K562 (cell line): ENCODE measurements around the gene GORASP1. TPM values are rescaled to one million over a fixed set of nuclear protein-coding genes. Genes with fewer than 3 reads are reported as not detected.

ENCODE experiments used
- BCOR ChIP-seq: fragments of 450-650 bp; IDR thresholded peaks from 2 replicates; pipeline ENCODE4 v1.6.1; 2016
- BHLHE40 ChIP-seq: IDR thresholded peaks from 2 replicates; pipeline ENCODE4 v1.6.1; 2011; ENCODE audit warnings: low read length, improper control_type of control experiment
- CBFA2T2 ChIP-seq: fragments of 450-650 bp; conservative IDR thresholded peaks from 2 replicates; pipeline ENCODE4 v1.6.1; 2017; ENCODE audit warnings: mild to moderate bottlenecking
- EZH2 ChIP-seq: IDR thresholded peaks from 2 replicates; pipeline ENCODE4 v1.6.1; 2012; ENCODE audit warnings: low read depth, mild to moderate bottlenecking, inconsistent platforms, low read length, borderline replicate concordance
- PRPF4 ChIP-seq: fragments of 200-400 bp; formaldehyde crosslinking; IDR thresholded peaks from one replicate; pipeline ENCODE4 v1.6.1; 2017; ENCODE audit warnings: low read length, low read depth, mild to moderate bottlenecking; ENCODE audit not compliant: insufficient read depth, poor library complexity, severe bottlenecking
- RAD21 ChIP-seq, 2 experiments: fragments of 250-450 bp in 1 of 2; fragments of 450-650 bp in 1 of 2; sonication (Bioruptor Pico) in 1 of 2; formaldehyde crosslinking in 1 of 2; IDR thresholded peaks in 1 of 2; conservative IDR thresholded peaks in 1 of 2; 2 replicates each; pipeline versions ENCODE4 v1.4.0 to v1.8.0; 2020 to 2022; ENCODE audit warnings: mild to moderate bottlenecking in 2 of 2, moderate library complexity in 1 of 2
- RAD51 ChIP-seq: fragments of 450-650 bp; IDR thresholded peaks from 2 replicates; pipeline ENCODE4 v1.7.1; 2016; ENCODE audit warnings: low read depth, mild to moderate bottlenecking, borderline replicate concordance
- SLC30A9 ChIP-seq: fragments of 250-450 bp; sonication (Bioruptor Pico); IDR thresholded peaks from 2 replicates; pipeline ENCODE4 v1.8.0; 2022; ENCODE audit warnings: mild to moderate bottlenecking, moderate library complexity
- SP2 ChIP-seq: IDR thresholded peaks from 2 replicates; pipeline ENCODE4 v1.6.1; 2011; ENCODE audit warnings: mild to moderate bottlenecking, low read depth, low read length, moderate library complexity; ENCODE audit not compliant: poor library complexity, severe bottlenecking; ENCODE audit errors: extremely low read depth
- TOE1 ChIP-seq, 2 experiments: fragments of 450-650 bp in 1 of 2; sonication (generic) in 1 of 2; formaldehyde crosslinking in 1 of 2; IDR thresholded peaks; 2 replicates each; pipeline versions ENCODE4 v1.7.1 to v1.8.0; 2016 to 2022; ENCODE audit warnings: borderline replicate concordance in 2 of 2, mild to moderate bottlenecking in 2 of 2, antibody characterized with exemption in 1 of 2, inconsistent platforms in 1 of 2, low read depth in 1 of 2, missing genetic modification reagents in 1 of 2, moderate library complexity in 1 of 2
- XRCC3 ChIP-seq: fragments of 450-650 bp; IDR thresholded peaks from 2 replicates; pipeline ENCODE4 v1.6.1; 2017; ENCODE audit warnings: mild to moderate bottlenecking, moderate library complexity
- ZNF444 ChIP-seq: fragments of 250-450 bp; sonication (Bioruptor Pico); IDR thresholded peaks from 2 replicates; pipeline ENCODE4 v1.4.0; 2020; ENCODE audit warnings: mild to moderate bottlenecking, moderate library complexity
- ZNF561 ChIP-seq: fragments of 450-650 bp; formaldehyde crosslinking; conservative IDR thresholded peaks from 2 replicates; pipeline ENCODE4 v1.4.0; 2020; ENCODE audit warnings: mild to moderate bottlenecking, moderate library complexity
- polyA plus RNA-seq, 8 experiments: library from polyadenylated mRNA; depleted of rRNA in 4 of 8; stranded (reverse) in 5 of 8; unstranded in 3 of 8; fragments of >200 nt; fragmentation: Nextera tagmentation in 2 of 8; fragmentation: Illumina TruSeq in 1 of 8; extraction: Ambion mirVana in 2 of 8; extraction: Trizol in 1 of 8; gene quantifications; 2 replicates each; pipeline versions ENCODE4 v1.2.1 to v1.2.3, GENCODE V29; 2011 to 2014; ENCODE audit warnings: inconsistent platforms in 1 of 8, missing spikeins in 1 of 8
- total RNA-seq, 7 experiments: library from RNA; depleted of rRNA in 6 of 7; stranded (reverse); fragments of >200 nt in 6 of 7; fragmentation: Illumina TruSeq in 2 of 7; extraction: Trizol in 2 of 7; gene quantifications; 2 replicates each; pipeline versions ENCODE4 v1.2.1 to v1.2.3, GENCODE V29; 2011 to 2021; ENCODE audit warnings: low replicate concordance in 1 of 7
- TF ChIP-seq, protein P1 (sequence below): fragments of 450-650 bp; IDR thresholded peaks from 2 replicates; pipeline ENCODE4 v1.6.1; 2017; ENCODE audit warnings: antibody characterized with exemption, mild to moderate bottlenecking
- TF ChIP-seq, protein P2 (sequence below): IDR thresholded peaks from 2 replicates; pipeline ENCODE4 v1.6.1; 2011; ENCODE audit warnings: borderline replicate concordance, low read depth, mild to moderate bottlenecking, moderate library complexity, low read length; ENCODE audit not compliant: insufficient read depth, poor library complexity, severe bottlenecking
- TF ChIP-seq, protein P3 (sequence below): fragments of 450-650 bp; IDR thresholded peaks from 2 replicates; pipeline ENCODE4 v1.6.1; 2017; ENCODE audit warnings: antibody characterized with exemption

The GORASP1 gene
- total and polyA plus RNA-seq, 9 of the 15 experiments (the other 6 are each of a cell fraction or from before 2014, with no cell fraction given), result 8.4 to 87.9 (median 67.6) TPM

DNA sequence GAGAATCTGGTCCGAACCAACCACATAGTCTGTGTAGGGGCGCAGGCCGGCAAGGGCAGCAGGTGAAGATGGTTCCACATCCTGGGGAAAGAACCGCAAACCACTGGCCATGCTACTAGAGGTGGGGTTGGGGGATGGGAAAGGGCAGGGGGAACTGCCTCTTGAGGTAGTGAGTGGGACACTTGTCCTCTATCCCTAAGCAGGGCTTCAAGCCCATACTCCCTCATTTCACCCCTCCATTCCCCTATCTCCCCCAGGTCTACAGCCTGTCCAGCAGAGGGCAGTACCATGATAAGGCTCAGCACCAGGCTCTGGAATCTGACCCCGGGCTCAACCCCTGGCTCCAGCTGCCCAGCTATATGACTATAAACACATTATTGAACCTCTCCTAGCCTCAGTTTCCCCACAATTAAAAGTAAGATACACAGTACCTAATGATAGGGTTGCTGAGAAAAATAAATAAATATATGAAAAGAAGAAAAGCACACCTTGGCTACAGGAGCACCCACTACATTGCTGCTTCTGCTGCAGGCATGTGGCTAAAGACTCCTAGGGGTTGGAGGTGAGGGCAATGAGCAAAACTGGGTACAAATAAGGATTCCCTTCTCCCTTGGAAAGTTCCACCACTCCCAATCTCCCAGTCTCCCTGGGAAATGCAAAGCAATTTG lies 6.3 kb downstream of the GORASP1 start (continued):
- TF ChIP-seq, protein P1, sequence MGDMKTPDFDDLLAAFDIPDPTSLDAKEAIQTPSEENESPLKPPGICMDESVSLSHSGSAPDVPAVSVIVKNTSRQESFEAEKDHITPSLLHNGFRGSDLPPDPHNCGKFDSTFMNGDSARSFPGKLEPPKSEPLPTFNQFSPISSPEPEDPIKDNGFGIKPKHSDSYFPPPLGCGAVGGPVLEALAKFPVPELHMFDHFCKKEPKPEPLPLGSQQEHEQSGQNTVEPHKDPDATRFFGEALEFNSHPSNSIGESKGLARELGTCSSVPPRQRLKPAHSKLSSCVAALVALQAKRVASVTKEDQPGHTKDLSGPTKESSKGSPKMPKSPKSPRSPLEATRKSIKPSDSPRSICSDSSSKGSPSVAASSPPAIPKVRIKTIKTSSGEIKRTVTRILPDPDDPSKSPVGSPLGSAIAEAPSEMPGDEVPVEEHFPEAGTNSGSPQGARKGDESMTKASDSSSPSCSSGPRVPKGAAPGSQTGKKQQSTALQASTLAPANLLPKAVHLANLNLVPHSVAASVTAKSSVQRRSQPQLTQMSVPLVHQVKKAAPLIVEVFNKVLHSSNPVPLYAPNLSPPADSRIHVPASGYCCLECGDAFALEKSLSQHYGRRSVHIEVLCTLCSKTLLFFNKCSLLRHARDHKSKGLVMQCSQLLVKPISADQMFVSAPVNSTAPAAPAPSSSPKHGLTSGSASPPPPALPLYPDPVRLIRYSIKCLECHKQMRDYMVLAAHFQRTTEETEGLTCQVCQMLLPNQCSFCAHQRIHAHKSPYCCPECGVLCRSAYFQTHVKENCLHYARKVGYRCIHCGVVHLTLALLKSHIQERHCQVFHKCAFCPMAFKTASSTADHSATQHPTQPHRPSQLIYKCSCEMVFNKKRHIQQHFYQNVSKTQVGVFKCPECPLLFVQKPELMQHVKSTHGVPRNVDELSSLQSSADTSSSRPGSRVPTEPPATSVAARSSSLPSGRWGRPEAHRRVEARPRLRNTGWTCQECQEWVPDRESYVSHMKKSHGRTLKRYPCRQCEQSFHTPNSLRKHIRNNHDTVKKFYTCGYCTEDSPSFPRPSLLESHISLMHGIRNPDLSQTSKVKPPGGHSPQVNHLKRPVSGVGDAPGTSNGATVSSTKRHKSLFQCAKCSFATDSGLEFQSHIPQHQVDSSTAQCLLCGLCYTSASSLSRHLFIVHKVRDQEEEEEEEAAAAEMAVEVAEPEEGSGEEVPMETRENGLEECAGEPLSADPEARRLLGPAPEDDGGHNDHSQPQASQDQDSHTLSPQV, result no peak
- TF ChIP-seq, protein P2, sequence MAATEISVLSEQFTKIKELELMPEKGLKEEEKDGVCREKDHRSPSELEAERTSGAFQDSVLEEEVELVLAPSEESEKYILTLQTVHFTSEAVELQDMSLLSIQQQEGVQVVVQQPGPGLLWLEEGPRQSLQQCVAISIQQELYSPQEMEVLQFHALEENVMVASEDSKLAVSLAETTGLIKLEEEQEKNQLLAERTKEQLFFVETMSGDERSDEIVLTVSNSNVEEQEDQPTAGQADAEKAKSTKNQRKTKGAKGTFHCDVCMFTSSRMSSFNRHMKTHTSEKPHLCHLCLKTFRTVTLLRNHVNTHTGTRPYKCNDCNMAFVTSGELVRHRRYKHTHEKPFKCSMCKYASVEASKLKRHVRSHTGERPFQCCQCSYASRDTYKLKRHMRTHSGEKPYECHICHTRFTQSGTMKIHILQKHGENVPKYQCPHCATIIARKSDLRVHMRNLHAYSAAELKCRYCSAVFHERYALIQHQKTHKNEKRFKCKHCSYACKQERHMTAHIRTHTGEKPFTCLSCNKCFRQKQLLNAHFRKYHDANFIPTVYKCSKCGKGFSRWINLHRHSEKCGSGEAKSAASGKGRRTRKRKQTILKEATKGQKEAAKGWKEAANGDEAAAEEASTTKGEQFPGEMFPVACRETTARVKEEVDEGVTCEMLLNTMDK, result peak; percentile 54
- TF ChIP-seq BHLHE40 (no peak), CBFA2T2 (no peak), ZNF444 (no peak), BCOR (peak; percentile 43; the same call in 1 of the 2 replicates), PRPF4 (no peak), XRCC3 (no peak), ZNF561 (CRISPR knock-in tag) (no peak), RAD51 (no peak), TOE1 (IDR thresholded peaks at IDR 0.05; ENCODE audit: borderline replicate concordance) (no peak), TOE1 (CRISPR knock-in tag; IDR thresholded peaks at IDR 0.05; ENCODE audit: borderline replicate concordance, low read depth) (no peak), EZH2 (no peak), RAD21 (CRISPR knock-in tag; conservative IDR thresholded peaks at IDR 0.05 in 1 of 2, IDR thresholded peaks at IDR 0.05 in 1 of 2) (peak; percentile 49 to 66), SP2 (no peak), SLC30A9 (CRISPR knock-in tag) (no peak)
- TF ChIP-seq, protein P3, sequence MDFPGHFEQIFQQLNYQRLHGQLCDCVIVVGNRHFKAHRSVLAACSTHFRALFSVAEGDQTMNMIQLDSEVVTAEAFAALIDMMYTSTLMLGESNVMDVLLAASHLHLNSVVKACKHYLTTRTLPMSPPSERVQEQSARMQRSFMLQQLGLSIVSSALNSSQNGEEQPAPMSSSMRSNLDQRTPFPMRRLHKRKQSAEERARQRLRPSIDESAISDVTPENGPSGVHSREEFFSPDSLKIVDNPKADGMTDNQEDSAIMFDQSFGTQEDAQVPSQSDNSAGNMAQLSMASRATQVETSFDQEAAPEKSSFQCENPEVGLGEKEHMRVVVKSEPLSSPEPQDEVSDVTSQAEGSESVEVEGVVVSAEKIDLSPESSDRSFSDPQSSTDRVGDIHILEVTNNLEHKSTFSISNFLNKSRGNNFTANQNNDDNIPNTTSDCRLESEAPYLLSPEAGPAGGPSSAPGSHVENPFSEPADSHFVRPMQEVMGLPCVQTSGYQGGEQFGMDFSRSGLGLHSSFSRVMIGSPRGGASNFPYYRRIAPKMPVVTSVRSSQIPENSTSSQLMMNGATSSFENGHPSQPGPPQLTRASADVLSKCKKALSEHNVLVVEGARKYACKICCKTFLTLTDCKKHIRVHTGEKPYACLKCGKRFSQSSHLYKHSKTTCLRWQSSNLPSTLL, result no peak
